Upper lobe of left lung (tissue), 6 donors: ENCODE results near the gene PDE4B. TPM values are rescaled to one million over a fixed set of nuclear protein-coding genes. Genes with fewer than 3 reads are reported as not detected.
"Not testable (repeated sequence)": the region's sequence is repeated elsewhere in the genome, so short reads cannot be mapped to it uniquely, and the experiment has no call there.

Source experiments
- ATAC-seq, 2 donors: fragments of 200-7000 bp; cut with Tn5 transposase; one replicate each; pipeline ENCODE4 v1.9.1; 2022; ENCODE audit warnings: mild to moderate bottlenecking in 2 of 2, moderate library complexity in 2 of 2; ENCODE audit not compliant: low FRiP score in 2 of 2
- DNase-seq, 2 donors: peaks; one replicate each; pipeline ENCODE4 v3.0.0-alpha.2; 2019 to 2020
- H3K27ac ChIP-seq, 4 donors: fragments of 200-600 bp; sonication (generic); one replicate each; pipeline ENCODE4 v1.5.1; 2016 to 2019
- H3K27me3 ChIP-seq, 4 donors: fragments of 200-600 bp; sonication (generic); one replicate each; pipeline ENCODE4 v1.5.1; 2017 to 2019
- H3K36me3 ChIP-seq, 4 donors: fragments of 200-600 bp; sonication (generic); one replicate each; pipeline ENCODE4 v1.5.1; 2016 to 2019
- H3K4me1 ChIP-seq, 4 donors: fragments of 200-600 bp; sonication (generic); one replicate each; pipeline ENCODE4 v1.5.1; 2018 to 2019
- H3K4me3 ChIP-seq, 4 donors: fragments of 200-600 bp; sonication (generic); one replicate each; pipeline ENCODE4 v1.5.1; 2017 to 2019; ENCODE audit warnings: mild to moderate bottlenecking in 2 of 4, moderate library complexity in 1 of 4
- H3K9me3 ChIP-seq, 4 donors: fragments of 200-600 bp; sonication (generic); one replicate each; pipeline ENCODE4 v1.5.1; 2018 to 2019
- CTCF ChIP-seq, 6 experiments: fragments of 450-650 bp in 4 of 6; fragments of 200-600 bp in 2 of 6; sonication (generic) in 2 of 6; IDR thresholded peaks; one replicate each; pipeline ENCODE4 v1.5.1; 2016 to 2019; ENCODE audit warnings: antibody characterized with exemption in 6 of 6
- EP300 ChIP-seq, 4 donors: sonication (generic); formaldehyde crosslinking; IDR thresholded peaks; one replicate each; pipeline ENCODE4 v1.5.1; 2017; ENCODE audit warnings: antibody characterized with exemption in 4 of 4, control low read depth in 2 of 4
- POLR2A ChIP-seq, 4 donors: fragments of 450-650 bp; IDR thresholded peaks; one replicate each; pipeline ENCODE4 v1.5.1; 2016 to 2017; ENCODE audit warnings: antibody characterized with exemption in 4 of 4, mild to moderate bottlenecking in 2 of 4
- POLR2AphosphoS5 ChIP-seq, 2 donors: sonication (generic); formaldehyde crosslinking; IDR thresholded peaks; one replicate each; pipeline ENCODE4 v1.5.1; 2017; ENCODE audit warnings: antibody characterized with exemption in 2 of 2
- WGBS, 2 donors: methylation state at CpG; one replicate each; pipeline ENCODE4 v1.1.5; 2017 to 2018; 5-methylcytosine and 5-hydroxymethylcytosine counted together
- total RNA-seq, 6 donors: library from RNA; depleted of rRNA in 4 of 6; stranded (reverse); fragments of >200 nt in 4 of 6; gene quantifications; one replicate each; pipeline versions ENCODE4 v1.1.0 to v1.2.1, GENCODE V29; 2016 to 2021
- donor health status: DM: no; HTN: no; CAD: no; lungs with moderate emphysema.
- donor health status: DM: no; HTN: yes; CAD: no; lungs with severe emphysema.

The PDE4B gene
- total RNA-seq, 6 donors from 2014 or later, result 8.1 to 61.6 (median 15.9) TPM

- no peak for DNase-seq
- WGBS, 2 donors, result 90 to 92% methylated on average over 1 of the region's 1 CpG
- Histone ChIP-seq H3K4me3 (no peak overlapping the region), H3K27ac (no peak overlapping the region), H3K36me3 (no peaks in the 10 kb centered on the region), H3K27me3 (no peaks in the 10 kb centered on the region), H3K4me1 (no peaks in the 10 kb centered on the region), H3K9me3 (no peaks in the 10 kb centered on the region)
- no peak for ATAC-seq
- TF ChIP-seq POLR2A (IDR thresholded peaks at IDR 0.05), result no peak
- no peak for TF ChIP-seq CTCF (IDR thresholded peaks at IDR 0.05)
- no peak for TF ChIP-seq POLR2AphosphoS5 (IDR thresholded peaks at IDR 0.05)
- TF ChIP-seq EP300 (IDR thresholded peaks at IDR 0.05), result no peak
Measured at GRCh38 chr1:65997693-65998092, 205.0 kb downstream of the PDE4B start.

- ATAC-seq (no peak), DNase-seq (no peak)
- no peaks in the 10 kb centered on the region for H3K36me3 ChIP-seq
- TF ChIP-seq POLR2A (IDR thresholded peaks at IDR 0.05), result no peak
- no peak for TF ChIP-seq POLR2AphosphoS5 (IDR thresholded peaks at IDR 0.05)
- TF ChIP-seq CTCF (IDR thresholded peaks at IDR 0.05), result no peak
- no peak for TF ChIP-seq EP300 (IDR thresholded peaks at IDR 0.05)
- H3K27ac ChIP-seq, result no peak overlapping the region
- no peaks in the 10 kb centered on the region for H3K4me1 ChIP-seq
- H3K9me3 ChIP-seq, result no peaks in the 10 kb centered on the region
- H3K27me3 ChIP-seq, result no peaks in the 10 kb centered on the region
- WGBS, 2 donors, result 87 to 90% methylated on average over 6 of the region's 6 CpGs
- H3K4me3 ChIP-seq, result no peak overlapping the region
Measured at GRCh38 chr1:65998763-65999583, 206.3 kb downstream of the PDE4B start.

- Histone ChIP-seq H3K4me1 (no peaks in the 10 kb centered on the region), H3K27me3 (no peaks in the 10 kb centered on the region), H3K27ac (no peak overlapping the region), H3K36me3 (no peaks in the 10 kb centered on the region), H3K4me3 (no peak overlapping the region), H3K9me3 (no peaks in the 10 kb centered on the region)
- no peak for TF ChIP-seq CTCF (IDR thresholded peaks at IDR 0.05)
- TF ChIP-seq POLR2A (IDR thresholded peaks at IDR 0.05), result no peak
- no peak for TF ChIP-seq POLR2AphosphoS5 (IDR thresholded peaks at IDR 0.05)
- no peak for TF ChIP-seq EP300 (IDR thresholded peaks at IDR 0.05)
- ATAC-seq (no peak), DNase-seq (no peak)
- WGBS, 2 donors, result 34 to 53% methylated on average over 1 of the region's 1 CpG
Measured at GRCh38 chr1:66000033-66000637, 207.4 kb downstream of the PDE4B start.

- H3K4me1 ChIP-seq, result no peaks in the 10 kb centered on the region
- DNase-seq, result no peak
- ATAC-seq, result no peak
- no peaks in the 10 kb centered on the region for H3K36me3 ChIP-seq
- no peak for TF ChIP-seq POLR2AphosphoS5 (IDR thresholded peaks at IDR 0.05)
- TF ChIP-seq POLR2A (IDR thresholded peaks at IDR 0.05), result no peak
- no peak for TF ChIP-seq EP300 (IDR thresholded peaks at IDR 0.05)
- no peak for TF ChIP-seq CTCF (IDR thresholded peaks at IDR 0.05)
- H3K9me3 ChIP-seq, result no peaks in the 10 kb centered on the region
- no peaks in the 10 kb centered on the region for H3K27me3 ChIP-seq
- no peak overlapping the region for H3K27ac ChIP-seq
- 19 to 22% methylated on average over 1 of the region's 1 CpG for WGBS, 2 donors
- no peak overlapping the region for H3K4me3 ChIP-seq
Measured at GRCh38 chr1:66003690-66004089, 211.0 kb downstream of the PDE4B start.

- not testable (repeated sequence) for H3K4me3 ChIP-seq, H3K9me3 ChIP-seq, H3K4me1 ChIP-seq, H3K36me3 ChIP-seq, H3K27me3 ChIP-seq, H3K27ac ChIP-seq, DNase-seq, ATAC-seq
- 55 to 73% methylated on average over 3 of the region's 3 CpGs for WGBS, 2 donors
Measured at GRCh38 chr1:66006534-66006933, 213.8 kb downstream of the PDE4B start.
